GM12878 (cell line): ENCODE measurements around the gene VGLL2. TPM values are rescaled to one million over a fixed set of nuclear protein-coding genes. Genes with fewer than 3 reads are reported as not detected.

Experiments used
- ATAC-seq: fragments of 200-7000 bp; cut with Tn5 transposase; 3 replicates; pipeline ENCODE4 v1.9.1; 2020; ENCODE audit warnings: mild to moderate bottlenecking, moderate library complexity
- BruUV-seq: library from RNA; stranded (reverse); fragments of 400-500 nt; replicated peaks from 2 replicates; lab custom pipeline; 2021; lab: Mats Ljungman, UMichigan
- CTCF ChIA-PET: fragments of 300-600 bp; sonication (Branson Sonifier 250); formaldehyde crosslinking; extraction: SDS; loops from one replicate; lab custom pipeline; 2021; ENCODE audit warnings: inconsistent platforms; lab: Yijun Ruan, JAX
- POLR2A ChIA-PET: fragments of 350-600 bp; formaldehyde crosslinking; extraction: SDS; loops from one replicate; lab custom pipeline; 2021; ENCODE audit warnings: inconsistent platforms; lab: Charles Lee
- RAD21 ChIA-PET: fragments of 300-600 bp; sonication (Branson Sonifier 250); formaldehyde crosslinking; loops from one replicate; lab custom pipeline; 2023; ENCODE audit warnings: antibody characterized with exemption; ENCODE audit not compliant: unreplicated experiment; lab: Charles Lee
- SMC1A ChIA-PET: fragments of 300-600 bp; sonication (Branson Sonifier 250); formaldehyde crosslinking; loops from one replicate; lab custom pipeline; 2023; ENCODE audit not compliant: unreplicated experiment, uncharacterized antibody; lab: Charles Lee
- DNase-seq: peaks from one replicate; pipeline ENCODE4 v3.0.0-alpha.2; 2011; ENCODE audit warnings: low read depth, low spot score
- FAIRE-seq: peaks from 3 replicates; lab custom pipeline; 2011; peaks lifted over from hg19 to GRCh38; lab: Jason Lieb, UNC
- H2AFZ ChIP-seq: 2 replicates; pipeline ENCODE4 v1.6.0; 2011; ENCODE audit warnings: low read depth, low read length, control low read depth; ENCODE audit not compliant: control insufficient read depth
- H3K27ac ChIP-seq: 2 replicates; pipeline ENCODE4 v1.5.1; 2011; ENCODE audit warnings: control low read depth; ENCODE audit not compliant: control insufficient read depth, insufficient read depth
- H3K27me3 ChIP-seq, 2 experiments: replicated peaks in 1 of 2; 2 replicates each; pipeline versions ENCODE4 v1.6.0 to v1.6.1; 2011; ENCODE audit warnings: low read length in 1 of 2; ENCODE audit not compliant: control insufficient read depth in 2 of 2, insufficient read depth in 2 of 2
- H3K36me3 ChIP-seq, 2 experiments: 2 replicates each; pipeline ENCODE4 v1.5.1; 2011; ENCODE audit warnings: low read length in 1 of 2; ENCODE audit not compliant: control insufficient read depth in 2 of 2, insufficient read depth in 2 of 2
- H3K4me1 ChIP-seq: 2 replicates; pipeline ENCODE4 v1.6.1; 2011; ENCODE audit warnings: mild to moderate bottlenecking, low read length, moderate library complexity, mixed read lengths; ENCODE audit not compliant: control insufficient read depth, insufficient read depth
- H3K4me2 ChIP-seq: 2 replicates; pipeline ENCODE4 v1.6.0; 2011; ENCODE audit warnings: control low read depth; ENCODE audit not compliant: control insufficient read depth, insufficient read depth
- H3K4me3 ChIP-seq: fragments of 200-600 bp; sonication (generic); 2 replicates; pipeline ENCODE4 v1.5.1; 2016
- H3K79me2 ChIP-seq: 2 replicates; pipeline ENCODE4 v1.6.0; 2011; ENCODE audit warnings: low read length; ENCODE audit not compliant: control insufficient read depth, insufficient read depth
- H3K9ac ChIP-seq: 2 replicates; pipeline ENCODE4 v1.8.0; 2011; ENCODE audit warnings: low read length, control low read depth, mixed read lengths; ENCODE audit not compliant: control insufficient read depth, insufficient read depth
- H3K9me3 ChIP-seq: replicated peaks from 3 replicates; pipeline ENCODE4 v1.5.1; 2011; ENCODE audit warnings: mild to moderate bottlenecking, low read length; ENCODE audit not compliant: control insufficient read depth, insufficient read depth
- H4K20me1 ChIP-seq: 2 replicates; pipeline ENCODE4 v1.6.0; 2011; ENCODE audit not compliant: control insufficient read depth, insufficient read depth
- ATF7 ChIP-seq: fragments of 450-650 bp; IDR thresholded peaks from 2 replicates; pipeline ENCODE4 v1.6.1; 2016; ENCODE audit warnings: low read depth, mild to moderate bottlenecking
- CBX3 ChIP-seq: fragments of 200-600 bp; sonication (generic); IDR thresholded peaks from 2 replicates; pipeline ENCODE4 v1.6.1; 2016; ENCODE audit warnings: low read depth, borderline replicate concordance
- EP300 ChIP-seq, 2 experiments: fragments of 150-350 bp in 1 of 2; IDR thresholded peaks; 2 replicates each; pipeline ENCODE4 v1.6.1; 2011 to 2012; ENCODE audit warnings: low read depth in 2 of 2, low read length in 2 of 2, borderline replicate concordance in 1 of 2, improper control_type of control experiment in 1 of 2, inconsistent platforms in 1 of 2; ENCODE audit not compliant: control insufficient read depth in 1 of 2
- MTA3 ChIP-seq: IDR thresholded peaks from 2 replicates; pipeline ENCODE4 v1.6.1; 2012; ENCODE audit warnings: low read length, inconsistent platforms, borderline replicate concordance
- NFIC ChIP-seq: IDR thresholded peaks from 2 replicates; pipeline ENCODE4 v1.6.1; 2012; ENCODE audit warnings: low read depth, mild to moderate bottlenecking, inconsistent platforms, low read length, moderate library complexity
- RFX5 ChIP-seq: IDR thresholded peaks from 2 replicates; pipeline ENCODE4 v1.6.1; 2011; ENCODE audit warnings: low read depth, low read length, improper control_type of control experiment
- SP1 ChIP-seq: IDR thresholded peaks from one replicate; pipeline ENCODE4 v1.6.1; 2011; ENCODE audit warnings: low read depth, low read length
- SUPT20H ChIP-seq: IDR thresholded peaks from 2 replicates; pipeline ENCODE4 v1.6.1; 2011; ENCODE audit warnings: low read depth, mild to moderate bottlenecking, low read length, moderate library complexity, borderline replicate concordance; ENCODE audit not compliant: control insufficient read depth
- SUZ12 ChIP-seq: fragments of 200-600 bp; sonication (generic); IDR thresholded peaks from one replicate; pipeline ENCODE4 v1.6.1; 2018; ENCODE audit warnings: antibody characterized with exemption, mild to moderate bottlenecking; ENCODE audit not compliant: unreplicated experiment
- ZNF217 ChIP-seq: fragments of 450-650 bp; IDR thresholded peaks from 2 replicates; pipeline ENCODE4 v1.6.1; 2017; ENCODE audit warnings: antibody characterized with exemption, mild to moderate bottlenecking
- ZZZ3 ChIP-seq: IDR thresholded peaks from 2 replicates; pipeline ENCODE4 v1.6.1; 2011; ENCODE audit warnings: low read depth; ENCODE audit not compliant: control insufficient read depth, insufficient read length
- WGBS: methylation state at CpG from one replicate; pipeline ENCODE4 v1.1.6; 2016; ENCODE audit warnings: low lambda C conversion rate; ENCODE audit not compliant: insufficient replicate concordance, insufficient coverage; ENCODE audit errors: missing lambda C conversion rate; 5-methylcytosine and 5-hydroxymethylcytosine counted together
- in situ Hi-C: fragments of 300-500 bp; cut with MboI; formaldehyde crosslinking; loops from 9 replicates; pipeline ENCODE4 v1.14.3; 2018; ENCODE audit warnings: mixed read lengths
- intact Hi-C: fragments of 100-400 bp; cut with micrococcal nuclease; formaldehyde crosslinking; loops from one replicate; pipeline ENCODE4 v1.14.2; 2022; ENCODE audit not compliant: unreplicated experiment
- polyA plus RNA-seq, 11 experiments: library from polyadenylated mRNA; depleted of rRNA in 4 of 11; unstranded in 6 of 11; stranded (reverse) in 5 of 11; fragments of >200 nt; fragmentation: Nextera tagmentation in 4 of 11; fragmentation: Illumina TruSeq in 1 of 11; extraction: Ambion mirVana in 4 of 11; extraction: Trizol in 1 of 11; gene quantifications; 1 replicate in 1 of 11; 2 replicates in 10 of 11; pipeline versions ENCODE4 v1.2.1 to v1.2.3, GENCODE V29; 2011 to 2016; ENCODE audit warnings: inconsistent platforms in 2 of 11, missing spikeins in 2 of 11, low read depth in 1 of 11
- total RNA-seq, 4 experiments: library from RNA; depleted of rRNA in 3 of 4; stranded (reverse); fragments of >200 nt in 3 of 4; fragmentation: Illumina TruSeq in 1 of 4; extraction: Trizol in 1 of 4; gene quantifications; 2 replicates each; pipeline versions ENCODE4 v1.2.1 to v1.2.3, GENCODE V29; 2013 to 2021
- TF ChIP-seq, protein P1 (sequence below), 3 experiments: IDR thresholded peaks in 2 of 3; conservative IDR thresholded peaks in 1 of 3; 2 replicates each; pipeline ENCODE4 v1.5.1; 2011; ENCODE audit warnings: low read depth in 3 of 3, low read length in 3 of 3, mild to moderate bottlenecking in 3 of 3, control low read depth in 2 of 3, moderate library complexity in 2 of 3, inconsistent platforms in 1 of 3, mixed read lengths in 1 of 3; ENCODE audit not compliant: control insufficient read depth in 2 of 3, insufficient read depth in 1 of 3; ENCODE audit errors: extremely low read depth in 1 of 3
- TF ChIP-seq, protein P2 (sequence below): fragments of 450-650 bp; conservative IDR thresholded peaks from 2 replicates; pipeline ENCODE4 v1.6.1; 2017; ENCODE audit warnings: mild to moderate bottlenecking, moderate library complexity

VGLL2 gene
- total and polyA plus RNA-seq, 10 of the 15 experiments (the other 5 are each of a cell fraction or from before 2014, with no cell fraction given) = not detected

DNA sequence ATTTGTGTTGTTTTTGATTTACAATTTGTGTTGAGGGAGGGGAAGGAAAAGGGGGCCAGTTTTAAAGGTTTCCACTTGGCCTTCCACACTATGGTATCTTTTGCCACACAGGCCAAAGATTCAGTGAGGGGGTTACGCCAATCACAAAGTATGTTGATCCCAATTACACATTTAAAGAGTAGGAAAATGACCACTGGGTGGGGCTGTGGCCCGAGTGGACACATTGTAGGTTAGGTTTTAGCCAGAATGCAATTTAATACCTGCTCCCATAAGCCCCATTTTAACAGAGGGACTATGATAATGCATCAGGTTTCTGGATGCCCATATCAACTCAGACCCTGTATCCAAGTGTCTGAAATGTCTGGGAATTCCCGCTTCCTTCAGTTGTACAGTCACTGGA lies 15.6 kb downstream of the VGLL2 start:
- no peaks in the 10 kb centered on the region for H3K27me3 ChIP-seq
- FAIRE-seq (no peak), DNase-seq (no peak), ATAC-seq (peak; percentile 47; the same call in 2 of the 3 replicates)
- POLR2A ChIA-PET = no interaction called here
- no peak overlapping the region for H3K4me2 ChIP-seq
- H3K4me3 ChIP-seq = no peak overlapping the region
- H3K27ac ChIP-seq = no peak overlapping the region
- in situ Hi-C loops (no loop called here), intact Hi-C loops (no loop called here)
- H4K20me1 ChIP-seq = no peaks in the 10 kb centered on the region
- TF ChIP-seq, protein P1, sequence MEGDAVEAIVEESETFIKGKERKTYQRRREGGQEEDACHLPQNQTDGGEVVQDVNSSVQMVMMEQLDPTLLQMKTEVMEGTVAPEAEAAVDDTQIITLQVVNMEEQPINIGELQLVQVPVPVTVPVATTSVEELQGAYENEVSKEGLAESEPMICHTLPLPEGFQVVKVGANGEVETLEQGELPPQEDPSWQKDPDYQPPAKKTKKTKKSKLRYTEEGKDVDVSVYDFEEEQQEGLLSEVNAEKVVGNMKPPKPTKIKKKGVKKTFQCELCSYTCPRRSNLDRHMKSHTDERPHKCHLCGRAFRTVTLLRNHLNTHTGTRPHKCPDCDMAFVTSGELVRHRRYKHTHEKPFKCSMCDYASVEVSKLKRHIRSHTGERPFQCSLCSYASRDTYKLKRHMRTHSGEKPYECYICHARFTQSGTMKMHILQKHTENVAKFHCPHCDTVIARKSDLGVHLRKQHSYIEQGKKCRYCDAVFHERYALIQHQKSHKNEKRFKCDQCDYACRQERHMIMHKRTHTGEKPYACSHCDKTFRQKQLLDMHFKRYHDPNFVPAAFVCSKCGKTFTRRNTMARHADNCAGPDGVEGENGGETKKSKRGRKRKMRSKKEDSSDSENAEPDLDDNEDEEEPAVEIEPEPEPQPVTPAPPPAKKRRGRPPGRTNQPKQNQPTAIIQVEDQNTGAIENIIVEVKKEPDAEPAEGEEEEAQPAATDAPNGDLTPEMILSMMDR (IDR thresholded peaks at IDR 0.05 in 2 of 3, conservative IDR thresholded peaks at IDR 0.05 in 1 of 3; ENCODE audit: control insufficient read depth in 2 of 3, extremely low read depth in 1 of 3, insufficient read depth in 1 of 3, low read depth in 3 of 3, low read length in 3 of 3) = 0 out of 6 replicates have a peak, but pooled peaks of 1 of the 3 experiments have one; percentile 8
- no peak for TF ChIP-seq SUZ12
- no peaks in the 10 kb centered on the region for H3K79me2 ChIP-seq
- SMC1A ChIA-PET = no interaction called here
- RAD21 ChIA-PET = no interaction called here
- no TSS peak for BruUV-seq
- no peak overlapping the region for H3K9ac ChIP-seq
- no peak overlapping the region for H2AFZ ChIP-seq
- no peaks in the 10 kb centered on the region for H3K36me3 ChIP-seq
- no peaks in the 10 kb centered on the region for H3K9me3 ChIP-seq
- H3K4me1 ChIP-seq = no peaks in the 10 kb centered on the region
- CTCF ChIA-PET = no interaction called here
- 11% methylated on average over 3 of the region's 3 CpGs for WGBS

DNA sequence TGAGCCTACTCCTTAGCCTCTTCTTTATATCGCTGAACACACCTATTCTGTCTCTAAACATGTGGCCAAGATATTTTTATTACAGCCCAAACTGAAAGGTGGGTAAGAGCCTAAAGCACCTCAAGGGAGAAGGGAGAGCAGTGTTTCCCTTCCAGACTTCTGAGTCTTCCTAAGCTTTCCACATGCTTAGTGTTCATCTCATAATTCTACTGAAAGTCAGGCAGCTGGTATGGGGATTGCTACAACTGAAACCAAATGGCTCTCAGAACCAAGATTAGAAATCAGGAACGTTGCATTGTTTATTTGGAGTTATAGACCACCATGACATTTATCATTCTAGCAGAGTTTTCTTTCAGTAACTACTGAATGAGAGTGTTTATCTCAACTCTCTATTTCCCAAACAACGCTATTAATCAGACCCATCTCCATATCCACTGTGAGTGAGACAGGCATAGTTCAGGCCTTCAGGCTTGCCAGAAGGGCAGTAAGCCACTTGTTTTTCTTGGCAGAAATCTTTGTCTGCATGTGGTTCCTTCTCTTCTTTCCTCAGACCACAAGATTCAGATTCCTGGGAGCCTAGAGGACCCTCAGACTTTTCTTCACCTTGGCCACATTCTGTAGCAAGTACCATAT lies 22.8 kb downstream of the VGLL2 start:
- Histone ChIP-seq H3K4me2 (no peak overlapping the region), H3K4me3 (no peak overlapping the region), H3K9me3 (no peaks in the 10 kb centered on the region), H4K20me1 (no peaks in the 10 kb centered on the region), H3K4me1 (no peaks in the 10 kb centered on the region), H3K9ac (no peak overlapping the region), H2AFZ (no peak overlapping the region), H3K36me3 (no peaks in the 10 kb centered on the region), H3K27me3 (no peaks in the 10 kb centered on the region), H3K79me2 (no peaks in the 10 kb centered on the region), H3K27ac (no peak overlapping the region)
- SMC1A ChIA-PET = interaction anchor here (0.6 kb wide), 1 partner anchor 545 kb away, joined by 3 read pairs; no protein-coding TSS in a partner anchor
- WGBS = 46% methylated on average over 3 of the region's 3 CpGs
- CTCF ChIA-PET = interaction anchor here (0.6 kb wide), 1 partner anchor 25 kb away, joined by 4 read pairs; no protein-coding TSS in a partner anchor
- intact Hi-C loops (no loop called here), in situ Hi-C loops (no loop called here)
- FAIRE-seq = no peak
- no peak for ATAC-seq
- RAD21 ChIA-PET = no interaction called here
- no peak for DNase-seq
- BruUV-seq = no TSS peak
- POLR2A ChIA-PET = no interaction called here
- TF ChIP-seq NFIC (no peak), EP300 (IDR thresholded peaks at IDR 0.05; ENCODE audit: borderline replicate concordance in 1 of 2, control insufficient read depth in 1 of 2, low read depth in 2 of 2, low read length in 2 of 2) (no peak), SUPT20H (no peak), ZNF217 (no peak), ZZZ3 (no peak), CBX3 (no peak), MTA3 (no peak), ATF7 (no peak), RFX5 (no peak), SP1 (no peak)
- TF ChIP-seq, protein P2, sequence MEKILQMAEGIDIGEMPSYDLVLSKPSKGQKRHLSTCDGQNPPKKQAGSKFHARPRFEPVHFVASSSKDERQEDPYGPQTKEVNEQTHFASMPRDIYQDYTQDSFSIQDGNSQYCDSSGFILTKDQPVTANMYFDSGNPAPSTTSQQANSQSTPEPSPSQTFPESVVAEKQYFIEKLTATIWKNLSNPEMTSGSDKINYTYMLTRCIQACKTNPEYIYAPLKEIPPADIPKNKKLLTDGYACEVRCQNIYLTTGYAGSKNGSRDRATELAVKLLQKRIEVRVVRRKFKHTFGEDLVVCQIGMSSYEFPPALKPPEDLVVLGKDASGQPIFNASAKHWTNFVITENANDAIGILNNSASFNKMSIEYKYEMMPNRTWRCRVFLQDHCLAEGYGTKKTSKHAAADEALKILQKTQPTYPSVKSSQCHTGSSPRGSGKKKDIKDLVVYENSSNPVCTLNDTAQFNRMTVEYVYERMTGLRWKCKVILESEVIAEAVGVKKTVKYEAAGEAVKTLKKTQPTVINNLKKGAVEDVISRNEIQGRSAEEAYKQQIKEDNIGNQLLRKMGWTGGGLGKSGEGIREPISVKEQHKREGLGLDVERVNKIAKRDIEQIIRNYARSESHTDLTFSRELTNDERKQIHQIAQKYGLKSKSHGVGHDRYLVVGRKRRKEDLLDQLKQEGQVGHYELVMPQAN = no peak
